HUES64 (cell line): ENCODE measurements around the gene BOLL.
"Not testable (repeated sequence)": the region's sequence is repeated elsewhere in the genome, so short reads cannot be mapped to it uniquely, and the experiment has no call there.

Experiments used
- H3K27ac ChIP-seq: 2 replicates; pipeline ENCODE4 v1.7.0; 2013; ENCODE audit warnings: low read depth, low read length, inconsistent platforms
- H3K27me3 ChIP-seq: 2 replicates; pipeline ENCODE4 v1.6.1; 2013; ENCODE audit warnings: mild to moderate bottlenecking, low read length; ENCODE audit not compliant: insufficient read depth
- H3K36me3 ChIP-seq: 2 replicates; pipeline ENCODE4 v1.6.1; 2013; ENCODE audit warnings: mild to moderate bottlenecking, low read length; ENCODE audit not compliant: insufficient read depth
- H3K4me1 ChIP-seq: 2 replicates; pipeline ENCODE4 v1.6.1; 2013; ENCODE audit warnings: mild to moderate bottlenecking, low read length, moderate library complexity; ENCODE audit not compliant: insufficient read depth
- H3K4me3 ChIP-seq: 2 replicates; pipeline ENCODE4 v1.5.1; 2013; ENCODE audit warnings: mild to moderate bottlenecking, low read length, moderate library complexity
- H3K9ac ChIP-seq: 2 replicates; pipeline ENCODE4 v1.6.1; 2013; ENCODE audit warnings: mild to moderate bottlenecking, low read depth, low read length
- H3K9me3 ChIP-seq: 2 replicates; pipeline ENCODE4 v1.6.1; 2013; ENCODE audit warnings: low read depth, low read length; ENCODE audit not compliant: insufficient read depth
- WGBS: fragments of 150-250, 120-280 bp; methylation state at CpG from one replicate; pipeline ENCODE4 v1.1.7; 2013; ENCODE audit warnings: missing lambda C conversion rate; 5-methylcytosine and 5-hydroxymethylcytosine counted together

Gene BOLL

GRCh38 chr2:197705121-197705911, 79.8 kb downstream of the BOLL start, which contains the start of gene MARS2:
Gene MARS2 (plus strand): TSS chr2:197705369. CDS start chr2:197705406, 37 bp downstream.
- Histone ChIP-seq H3K27me3 (no peaks in the 10 kb centered on the region), H3K4me3 (peak within 1 kb of the TSS; percentile 87), H3K9me3 (no peaks in the 10 kb centered on the region), H3K27ac (peak within 1 kb of the TSS; percentile 72), H3K4me1 (peaks cover 26% of the 10 kb centered on the region), H3K9ac (peak within 1 kb of the TSS; percentile 87), H3K36me3 (peaks cover 18% of the 10 kb centered on the region)
- WGBS, result under 1% methylated on average over 86 of the region's 86 CpGs

- Histone ChIP-seq H3K36me3 (peaks cover 11% of the 10 kb centered on the region), H3K4me1 (peaks cover 26% of the 10 kb centered on the region), H3K9me3 (no peaks in the 10 kb centered on the region), H3K27ac (peak overlapping the region; percentile 72), H3K4me3 (peak overlapping the region; percentile 87), H3K9ac (peak overlapping the region; percentile 87), H3K27me3 (no peaks in the 10 kb centered on the region)
- 4% methylated on average over 5 of the region's 5 CpGs for WGBS
Measured at GRCh38 chr2:197704434-197705120, 80.5 kb downstream of the BOLL start.

- Histone ChIP-seq H3K9ac (no peak overlapping the region), H3K27me3 (no peaks in the 10 kb centered on the region), H3K4me3 (no peak overlapping the region), H3K9me3 (no peaks in the 10 kb centered on the region), H3K36me3 (no peaks in the 10 kb centered on the region), H3K4me1 (peaks cover 9% of the 10 kb centered on the region), H3K27ac (no peak overlapping the region)
- 89% methylated on average over 3 of the region's 3 CpGs for WGBS
Measured at GRCh38 chr2:197700960-197701359, 84.2 kb downstream of the BOLL start.

- not testable (repeated sequence) for H3K27me3 ChIP-seq, H3K36me3 ChIP-seq
Measured at GRCh38 chr2:197699724-197700123, 85.4 kb downstream of the BOLL start.

GRCh38 chr2:197696571-197696970, 88.5 kb downstream of the BOLL start:
- not testable (repeated sequence) for H3K36me3 ChIP-seq, H3K27ac ChIP-seq, H3K9ac ChIP-seq, H3K27me3 ChIP-seq, H3K4me1 ChIP-seq, H3K9me3 ChIP-seq, H3K4me3 ChIP-seq
- 95% methylated on average over 21 of the region's 29 CpGs for WGBS

More at GRCh38 chr2:197699724-197700123, 85.4 kb downstream of the BOLL start:
- not testable (repeated sequence) for H3K9me3 ChIP-seq, H3K4me3 ChIP-seq, H3K9ac ChIP-seq, H3K27ac ChIP-seq, H3K4me1 ChIP-seq

GRCh38 chr2:197695971-197696370, 89.1 kb downstream of the BOLL start:
- WGBS, result 100% methylated on average over 8 of the region's 30 CpGs
- H3K4me1 ChIP-seq, H3K9ac ChIP-seq, H3K36me3 ChIP-seq, H3K9me3 ChIP-seq, H3K27ac ChIP-seq, H3K27me3 ChIP-seq, H3K4me3 ChIP-seq: not testable (repeated sequence)

GRCh38 chr2:197695206-197695605, 89.9 kb downstream of the BOLL start:
- not testable (repeated sequence) for H3K4me1 ChIP-seq, H3K27me3 ChIP-seq, H3K36me3 ChIP-seq, H3K9ac ChIP-seq, H3K4me3 ChIP-seq, H3K9me3 ChIP-seq, H3K27ac ChIP-seq
- 99% methylated on average over 4 of the region's 6 CpGs for WGBS

GRCh38 chr2:197677483-197677882, 107.6 kb downstream of the BOLL start:
- Histone ChIP-seq H3K27ac (no peak overlapping the region), H3K27me3 (no peaks in the 10 kb centered on the region), H3K9ac (no peak overlapping the region), H3K4me3 (no peak overlapping the region), H3K4me1 (peaks cover 45% of the 10 kb centered on the region), H3K36me3 (no peaks in the 10 kb centered on the region), H3K9me3 (no peaks in the 10 kb centered on the region)
- WGBS, result 65% methylated on average over 2 of the region's 2 CpGs

GRCh38 chr2:197677056-197677455, 108.1 kb downstream of the BOLL start:
- 93% methylated on average over 1 of the region's 3 CpGs for WGBS

More at GRCh38 chr2:197677056-197677455, 108.1 kb downstream of the BOLL start:
- Histone ChIP-seq H3K4me1 (peaks cover 45% of the 10 kb centered on the region), H3K4me3 (no peak overlapping the region), H3K27me3 (no peaks in the 10 kb centered on the region), H3K36me3 (no peaks in the 10 kb centered on the region), H3K9me3 (no peaks in the 10 kb centered on the region), H3K27ac (no peak overlapping the region), H3K9ac (no peak overlapping the region)
